CD4-positive, alpha-beta T cell (primary cell): ENCODE data around the gene MTMR8. TPM values are rescaled to one million over a fixed set of nuclear protein-coding genes. Genes with fewer than 3 reads are reported as not detected.
"Not testable (repeated sequence)": the region's sequence is repeated elsewhere in the genome, so short reads cannot be mapped to it uniquely, and the experiment has no call there.

ENCODE experiments used
- ATAC-seq: fragments of 200-7000 bp; cut with Tn5 transposase; one replicate; pipeline ENCODE4 v1.10.0; 2022; ENCODE audit warnings: mild to moderate bottlenecking; ENCODE audit not compliant: poor library complexity
- CTCF ChIA-PET: fragments of 350-600 bp; sonication (Branson Sonifier 250); formaldehyde crosslinking; loops from one replicate; lab custom pipeline; 2021; ENCODE audit warnings: antibody characterized with exemption, inconsistent platforms; lab: Charles Lee
- POLR2A ChIA-PET: fragments of 350-600 bp; sonication (Branson Sonifier 250); formaldehyde crosslinking; loops from one replicate; lab custom pipeline; 2021; ENCODE audit warnings: antibody characterized with exemption, inconsistent platforms; lab: Charles Lee
- DNase-seq, 14 experiments: peaks; one replicate each; pipeline ENCODE4 v3.0.0-alpha.2; 2013 to 2020; ENCODE audit warnings: mixed read lengths in 2 of 14
- H3K27ac ChIP-seq, 2 donors: one replicate each; pipeline versions ENCODE4 v1.5.1 to v1.7.0; 2013; ENCODE audit warnings: low read length in 2 of 2, low read depth in 1 of 2, mild to moderate bottlenecking in 1 of 2
- H3K27me3 ChIP-seq, 2 experiments: 1 replicate in 1 of 2; 2 replicates in 1 of 2; pipeline versions ENCODE4 v1.6.1 to v1.7.0; 2013; ENCODE audit warnings: low read length in 2 of 2, control low read depth in 1 of 2, mild to moderate bottlenecking in 1 of 2, moderate library complexity in 1 of 2; ENCODE audit not compliant: insufficient read depth in 2 of 2, control insufficient read depth in 1 of 2
- H3K36me3 ChIP-seq: one replicate; pipeline ENCODE4 v1.6.1; 2013; ENCODE audit warnings: low read length, control low read depth; ENCODE audit not compliant: insufficient read depth
- H3K4me1 ChIP-seq: one replicate; pipeline ENCODE4 v1.6.1; 2013; ENCODE audit warnings: low read length, control low read depth; ENCODE audit not compliant: insufficient read depth
- H3K4me3 ChIP-seq: one replicate; pipeline ENCODE4 v1.5.1; 2013; ENCODE audit warnings: mild to moderate bottlenecking, low read length, moderate library complexity
- H3K9me3 ChIP-seq, 2 experiments: 1 replicate in 1 of 2; 2 replicates in 1 of 2; pipeline versions ENCODE4 v1.6.1 to v1.7.0; 2013; ENCODE audit warnings: low read length in 2 of 2, mild to moderate bottlenecking in 2 of 2, control low read depth in 1 of 2, moderate library complexity in 1 of 2; ENCODE audit not compliant: control insufficient read depth in 1 of 2, insufficient read depth in 1 of 2
- H3K27ac Mint-ChIP-seq: one replicate; pipeline ENCODE4 v1.8.0; 2020; ENCODE audit warnings: mixed read lengths
- H3K27me3 Mint-ChIP-seq: one replicate; pipeline ENCODE4 v1.8.0; 2021; ENCODE audit warnings: mixed read lengths
- H3K36me3 Mint-ChIP-seq: one replicate; pipeline ENCODE4 v1.8.0; 2021; ENCODE audit warnings: low read depth, mixed read lengths
- H3K4me1 Mint-ChIP-seq: one replicate; pipeline ENCODE4 v1.8.0; 2021; ENCODE audit warnings: low read depth, mixed read lengths
- H3K4me3 Mint-ChIP-seq: one replicate; pipeline ENCODE4 v1.8.0; 2020; ENCODE audit warnings: mild to moderate bottlenecking, mixed read lengths
- H3K9me3 Mint-ChIP-seq: one replicate; pipeline ENCODE4 v1.8.0; 2020; ENCODE audit warnings: mixed read lengths
- intact Hi-C, 2 experiments: fragments of 100-400 bp; cut with DNase I in 1 of 2; cut with micrococcal nuclease in 1 of 2; formaldehyde crosslinking; loops; one replicate each; pipeline versions ENCODE4 v1.15.1 to v1.9.0; 2023 to 2025; cut with DNase I, micrococcal nuclease
- total RNA-seq, 174 experiments: library from RNA in 2 of 174; stranded (reverse) in 2 of 174; gene quantifications; one replicate each; pipeline ENCODE4 v1.2.3 and lab custom pipeline; 2021 to 2026
- TF ChIP-seq, protein P1 (sequence below): fragments of 200-600 bp; IDR thresholded peaks from one replicate; pipeline ENCODE4 v1.8.0; 2022; ENCODE audit warnings: antibody characterized with exemption, mild to moderate bottlenecking

The MTMR8 gene
- total RNA-seq, 2 experiments from 2014 or later = 2.3 to 3.1 TPM

DNA sequence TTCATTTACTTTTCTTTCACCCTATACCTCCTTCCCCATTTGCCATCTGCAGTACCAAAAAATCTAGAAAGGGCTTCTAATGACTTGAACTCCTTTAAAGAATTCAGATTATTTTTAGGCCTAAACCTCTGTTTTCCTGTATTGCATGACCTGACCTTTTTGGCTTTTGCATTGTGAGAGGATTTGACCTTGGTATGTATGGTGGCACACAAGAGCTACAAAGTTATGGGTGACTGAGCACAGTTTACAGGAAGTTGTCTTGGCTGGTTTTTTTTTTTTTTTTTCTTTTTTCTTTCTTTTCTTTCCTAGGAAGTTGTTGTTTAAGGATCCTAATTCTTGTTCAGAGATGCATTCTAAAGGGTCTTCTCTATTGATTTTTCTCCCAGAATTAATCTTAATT lies 32.0 kb upstream of the MTMR8 start:
- TF ChIP-seq, protein P1, sequence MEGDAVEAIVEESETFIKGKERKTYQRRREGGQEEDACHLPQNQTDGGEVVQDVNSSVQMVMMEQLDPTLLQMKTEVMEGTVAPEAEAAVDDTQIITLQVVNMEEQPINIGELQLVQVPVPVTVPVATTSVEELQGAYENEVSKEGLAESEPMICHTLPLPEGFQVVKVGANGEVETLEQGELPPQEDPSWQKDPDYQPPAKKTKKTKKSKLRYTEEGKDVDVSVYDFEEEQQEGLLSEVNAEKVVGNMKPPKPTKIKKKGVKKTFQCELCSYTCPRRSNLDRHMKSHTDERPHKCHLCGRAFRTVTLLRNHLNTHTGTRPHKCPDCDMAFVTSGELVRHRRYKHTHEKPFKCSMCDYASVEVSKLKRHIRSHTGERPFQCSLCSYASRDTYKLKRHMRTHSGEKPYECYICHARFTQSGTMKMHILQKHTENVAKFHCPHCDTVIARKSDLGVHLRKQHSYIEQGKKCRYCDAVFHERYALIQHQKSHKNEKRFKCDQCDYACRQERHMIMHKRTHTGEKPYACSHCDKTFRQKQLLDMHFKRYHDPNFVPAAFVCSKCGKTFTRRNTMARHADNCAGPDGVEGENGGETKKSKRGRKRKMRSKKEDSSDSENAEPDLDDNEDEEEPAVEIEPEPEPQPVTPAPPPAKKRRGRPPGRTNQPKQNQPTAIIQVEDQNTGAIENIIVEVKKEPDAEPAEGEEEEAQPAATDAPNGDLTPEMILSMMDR = no peak
- H3K36me3 ChIP-seq = no peaks in the 10 kb centered on the region
- Mint-ChIP-seq H3K27ac (no peak overlapping the region), H3K36me3 (no peaks in the 10 kb centered on the region), H3K27me3 (no peaks in the 10 kb centered on the region), H3K4me1 (no peaks in the 10 kb centered on the region), H3K4me3 (no peak overlapping the region), H3K9me3 (no peaks in the 10 kb centered on the region)
- peaks cover 0 to 4% of the 10 kb centered on the region in 2 experiments for H3K9me3 ChIP-seq
- POLR2A ChIA-PET = no interaction called here
- DNase-seq (no peak), ATAC-seq (no peak)
- no peaks in the 10 kb centered on the region for H3K4me1 ChIP-seq
- no peak overlapping the region for H3K27ac ChIP-seq
- CTCF ChIA-PET = no interaction called here
- intact Hi-C loops = no loop called here
- H3K4me3 ChIP-seq = no peak overlapping the region
- no peaks in the 10 kb centered on the region for H3K27me3 ChIP-seq

DNA sequence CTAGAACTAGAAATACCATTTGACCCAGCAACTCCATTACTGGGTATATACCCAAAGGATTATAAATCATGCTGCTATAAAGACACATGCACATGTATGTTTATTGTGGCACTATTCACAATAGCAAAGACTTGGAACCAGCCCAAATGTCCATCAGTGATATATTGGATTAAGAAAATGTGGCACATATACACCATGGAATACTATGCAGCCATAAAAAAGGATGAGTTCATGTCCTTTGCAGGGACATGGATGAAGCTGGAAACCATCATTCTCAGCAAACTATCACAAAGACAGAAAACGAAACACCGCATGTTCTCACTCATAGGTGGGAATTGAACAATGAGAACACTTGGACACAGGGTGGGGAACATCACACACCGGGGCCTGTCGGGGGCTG lies 14.5 kb upstream of the MTMR8 start:
- H3K36me3 Mint-ChIP-seq, CTCF ChIA-PET, H3K27ac ChIP-seq, ATAC-seq, H3K9me3 Mint-ChIP-seq, H3K36me3 ChIP-seq, H3K4me1 ChIP-seq, intact Hi-C loops, H3K27me3 Mint-ChIP-seq, DNase-seq, H3K4me3 ChIP-seq, H3K27ac Mint-ChIP-seq, H3K27me3 ChIP-seq, H3K9me3 ChIP-seq, H3K4me1 Mint-ChIP-seq, H3K4me3 Mint-ChIP-seq, POLR2A ChIA-PET: not testable (repeated sequence)

DNA sequence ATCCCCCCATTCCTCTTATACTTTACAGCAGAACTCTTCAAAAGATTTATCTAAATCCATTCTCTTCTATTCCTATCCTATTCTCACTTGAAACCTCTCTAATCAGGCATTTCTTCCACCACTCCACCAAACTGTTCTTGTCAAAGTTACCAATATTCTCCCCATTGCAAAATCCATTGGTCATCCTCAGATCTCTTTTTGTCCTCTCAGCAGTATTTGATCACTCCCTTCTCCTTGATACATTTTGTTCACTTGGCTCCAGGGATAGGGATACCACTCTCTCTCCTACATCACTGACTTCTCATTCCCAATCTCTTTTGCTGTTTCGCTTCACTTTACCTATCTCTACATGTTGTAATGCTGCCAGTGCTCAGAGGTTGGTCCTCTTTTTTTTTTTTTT lies 2.8 kb upstream of the MTMR8 start:
- Histone ChIP-seq H3K4me1 (peaks cover 17% of the 10 kb centered on the region), H3K4me3 (no peak overlapping the region), H3K9me3 (no peaks in the 10 kb centered on the region), H3K27ac (no peak overlapping the region), H3K36me3 (no peaks in the 10 kb centered on the region), H3K27me3 (no peaks in the 10 kb centered on the region)
- intact Hi-C loops = loop anchor here in 1 of 2 experiments (5.0 kb wide), 1 partner anchor 579 kb away; the partner anchor contains the start of gene ZC4H2
- ChIA-PET CTCF (no interaction called here), POLR2A (no interaction called here)
- Mint-ChIP-seq H3K4me1 (peaks cover 25% of the 10 kb centered on the region), H3K4me3 (peak overlapping the region; percentile 71), H3K27me3 (no peaks in the 10 kb centered on the region), H3K9me3 (no peaks in the 10 kb centered on the region), H3K27ac (no peak overlapping the region), H3K36me3 (peaks cover 10% of the 10 kb centered on the region)
- DNase-seq = no peak
- TF ChIP-seq, protein P1 = no peak
- no peak for ATAC-seq

DNA sequence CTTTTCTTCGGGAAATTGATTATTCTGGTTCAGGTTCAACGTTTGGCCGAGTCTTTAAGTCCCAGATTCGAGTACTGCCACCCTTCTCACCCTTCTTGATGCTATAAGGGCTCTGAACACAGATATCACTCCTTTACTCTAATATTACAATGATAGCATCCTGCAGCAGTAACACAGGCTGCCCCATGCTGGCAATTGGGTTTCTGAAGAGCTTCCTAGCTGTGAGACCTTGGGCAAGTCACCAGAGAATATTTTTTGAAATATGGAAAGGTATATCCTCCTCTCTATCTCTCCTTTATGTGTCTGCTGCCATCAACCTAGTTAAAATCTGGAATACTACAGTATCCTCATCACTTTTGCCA lies 297 bp upstream of the MTMR8 start:
- peak overlapping the region; percentile 85 for H3K4me3 ChIP-seq
- TF ChIP-seq, protein P1 = no peak
- ChIA-PET CTCF (no interaction called here), POLR2A (interaction anchor here (0.7 to 1.5 kb wide), 3 partner anchors 93 to 1139 kb away, joined by 3 to 8 read pairs (median 3); partner anchors contain the start of gene AMER1)
- peak overlapping the region; percentile 85 for H3K27ac Mint-ChIP-seq
- no peaks in the 10 kb centered on the region for H3K9me3 Mint-ChIP-seq
- no peaks in the 10 kb centered on the region for H3K36me3 ChIP-seq
- H3K27me3 ChIP-seq = no peaks in the 10 kb centered on the region
- ATAC-seq (peak; percentile 22), DNase-seq (no peak)
- H3K4me1 ChIP-seq = peaks cover 17% of the 10 kb centered on the region
- H3K27ac ChIP-seq = no peak overlapping the region
- H3K4me3 Mint-ChIP-seq = peak overlapping the region; percentile 90
- H3K27me3 Mint-ChIP-seq = no peaks in the 10 kb centered on the region
- intact Hi-C loops = loop anchor here (1.0 to 5.0 kb wide), 3 partner anchors 189 to 582 kb away; partner anchors contain the start of genes AMER1 (in 1 of the 2) and ZC4H2 (in 1 of the 2)
- H3K4me1 Mint-ChIP-seq = peaks cover 46% of the 10 kb centered on the region
- peaks cover 10% of the 10 kb centered on the region for H3K36me3 Mint-ChIP-seq
- no peaks in the 10 kb centered on the region for H3K9me3 ChIP-seq
